SK-N-SH (cell line): ENCODE data around the gene MYH1. TPM values are rescaled to one million over a fixed set of nuclear protein-coding genes. Genes with fewer than 3 reads are reported as not detected.

Experiments
- CTCF ChIA-PET: fragments of 300-600, 350-600 bp; formaldehyde crosslinking; extraction: SDS; loops from one replicate; lab custom pipeline; 2021; lab: Yijun Ruan, JAX
- POLR2A ChIA-PET: fragments of 350-600 bp; sonication (Branson Sonifier 250); formaldehyde crosslinking; extraction: SDS; loops from one replicate; lab custom pipeline; 2020; ENCODE audit warnings: antibody characterized with exemption, inconsistent platforms; lab: Yijun Ruan, JAX
- DNase-seq: peaks from one replicate; pipeline ENCODE4 v3.0.0; 2012
- H2AFZ ChIP-seq: fragments of 200-600 bp; sonication (generic); 2 replicates; pipeline ENCODE4 v1.8.1; 2016; ENCODE audit warnings: antibody characterized with exemption, mild to moderate bottlenecking, low read depth
- H3F3A ChIP-seq: fragments of 200-600 bp; sonication (generic); replicated peaks from 2 replicates; pipeline ENCODE3; 2016; ENCODE audit warnings: antibody characterized with exemption, mild to moderate bottlenecking; ENCODE audit not compliant: insufficient read depth
- H3K27ac ChIP-seq, 2 experiments: fragments of 200-500 bp in 1 of 2; fragments of 200-600 bp in 1 of 2; sonication (Bioruptor generic) in 1 of 2; sonication (generic), shearing (Covaris generic) in 1 of 2; 2 replicates each; pipeline versions ENCODE4 v1.5.1 to v1.6.1; 2014 to 2016; ENCODE audit warnings: low read depth in 2 of 2, inconsistent platforms in 1 of 2, low read length in 1 of 2, mild to moderate bottlenecking in 1 of 2, mixed read lengths in 1 of 2
- H3K27me3 ChIP-seq: fragments of 200-600 bp; sonication (generic), shearing (Covaris generic); 2 replicates; pipeline ENCODE4 v1.6.1; 2016; ENCODE audit warnings: mixed run types; ENCODE audit not compliant: insufficient read depth
- H3K36me3 ChIP-seq, 2 experiments: fragments of 200-500 bp in 1 of 2; fragments of 200-600 bp in 1 of 2; sonication (Bioruptor generic) in 1 of 2; sonication (generic) in 1 of 2; replicated peaks in 1 of 2; 2 replicates each; pipeline versions ENCODE3 to v1.5.1; 2014 to 2016; ENCODE audit warnings: low read length in 1 of 2, mild to moderate bottlenecking in 1 of 2; ENCODE audit not compliant: insufficient read depth in 2 of 2, control insufficient read depth in 1 of 2
- H3K4me1 ChIP-seq, 2 experiments: fragments of 200-500 bp in 1 of 2; fragments of 200-600 bp in 1 of 2; sonication (Bioruptor generic) in 1 of 2; sonication (generic), shearing (Covaris generic) in 1 of 2; 2 replicates each; pipeline versions ENCODE4 v1.5.1 to v1.6.1; 2014 to 2016; ENCODE audit warnings: low read depth in 1 of 2, low read length in 1 of 2, mixed run types in 1 of 2; ENCODE audit not compliant: insufficient read depth in 2 of 2, control insufficient read depth in 1 of 2
- H3K4me2 ChIP-seq: fragments of 200-600 bp; sonication (generic), shearing (Covaris generic); 2 replicates; pipeline ENCODE4 v1.6.1; 2017; ENCODE audit warnings: mixed run types
- H3K4me3 ChIP-seq, 2 experiments: fragments of 200-500 bp in 1 of 2; fragments of 200-600 bp in 1 of 2; sonication (Bioruptor generic) in 1 of 2; sonication (generic), shearing (Covaris generic) in 1 of 2; 2 replicates each; pipeline versions ENCODE4 v1.5.1 to v1.8.1; 2014 to 2016; ENCODE audit warnings: low read depth in 2 of 2, inconsistent platforms in 1 of 2, low read length in 1 of 2, mild to moderate bottlenecking in 1 of 2, mixed read lengths in 1 of 2, moderate library complexity in 1 of 2
- H3K79me2 ChIP-seq: fragments of 200-600 bp; sonication (generic); 2 replicates; pipeline ENCODE4 v1.8.1; 2017; ENCODE audit warnings: mild to moderate bottlenecking; ENCODE audit not compliant: insufficient read depth
- H3K9ac ChIP-seq: fragments of 200-600 bp; sonication (generic); 2 replicates; pipeline ENCODE4 v1.6.1; 2017; ENCODE audit warnings: mixed run types
- H3K9me2 ChIP-seq: fragments of 200-600 bp; sonication (generic); 2 replicates; pipeline ENCODE4 v1.6.1; 2017; ENCODE audit warnings: mixed run types
- H3K9me3 ChIP-seq: fragments of 200-600 bp; sonication (generic); 2 replicates; pipeline ENCODE4 v1.6.1; 2017; ENCODE audit warnings: mixed run types, mild to moderate bottlenecking, moderate library complexity
- H4K20me1 ChIP-seq: fragments of 200-600 bp; sonication (generic); 2 replicates; pipeline ENCODE4 v1.6.1; 2017; ENCODE audit warnings: mild to moderate bottlenecking, mixed run types; ENCODE audit not compliant: insufficient read depth
- ELF1 ChIP-seq: IDR thresholded peaks from 2 replicates; pipeline ENCODE4 v1.4.0; 2012
- FOSL2 ChIP-seq: IDR thresholded peaks from 2 replicates; pipeline ENCODE4 v1.4.0; 2012; ENCODE audit warnings: low read depth, mild to moderate bottlenecking, moderate library complexity, borderline replicate concordance
- GATA2 ChIP-seq: sonication (generic); formaldehyde crosslinking; IDR thresholded peaks from 2 replicates; pipeline ENCODE4 v1.5.0; 2020; ENCODE audit warnings: mild to moderate bottlenecking, missing genetic modification reagents
- MEF2A ChIP-seq: IDR thresholded peaks from 2 replicates; pipeline ENCODE4 v1.4.0; 2012; ENCODE audit warnings: low read depth, borderline replicate concordance
- NFIC ChIP-seq: IDR thresholded peaks from 2 replicates; pipeline ENCODE4 v1.4.0; 2012; ENCODE audit warnings: borderline replicate concordance
- NRF1 ChIP-seq: IDR thresholded peaks from 2 replicates; pipeline ENCODE4 v1.6.1; 2012; ENCODE audit warnings: low read depth, mild to moderate bottlenecking, low read length
- POLR2AphosphoS5 ChIP-seq: IDR thresholded peaks from 2 replicates; pipeline ENCODE4 v1.6.1; 2012; ENCODE audit warnings: low read depth, low read length
- RAD21 ChIP-seq: IDR thresholded peaks from 2 replicates; pipeline ENCODE4 v1.6.1; 2012; ENCODE audit warnings: mild to moderate bottlenecking, low read length
- RCOR1 ChIP-seq: fragments of 150-350 bp; IDR thresholded peaks from 2 replicates; pipeline ENCODE4 v1.6.1; 2017; ENCODE audit warnings: antibody characterized with exemption, low read length
- RFX5 ChIP-seq: IDR thresholded peaks from 2 replicates; pipeline ENCODE4 v1.6.1; 2012; ENCODE audit warnings: mild to moderate bottlenecking, improper control_type of control experiment, low read length
- SMC3 ChIP-seq: IDR thresholded peaks from 2 replicates; pipeline ENCODE4 v1.6.1; 2012; ENCODE audit warnings: low read depth, low read length, improper control_type of control experiment
- TAF1 ChIP-seq: IDR thresholded peaks from 2 replicates; pipeline ENCODE4 v1.6.1; 2012; ENCODE audit warnings: low read depth, mild to moderate bottlenecking, low read length, moderate library complexity, borderline replicate concordance
- TEAD4 ChIP-seq: IDR thresholded peaks from 2 replicates; pipeline ENCODE4 v1.4.0; 2012; ENCODE audit warnings: mild to moderate bottlenecking, borderline replicate concordance; ENCODE audit not compliant: insufficient read depth
- WGBS: methylation state at CpG from one replicate; pipeline ENCODE4 v1.1.6; 2017; ENCODE audit warnings: low lambda C conversion rate; 5-methylcytosine and 5-hydroxymethylcytosine counted together
- polyA plus RNA-seq, 3 experiments: library from polyadenylated mRNA; depleted of rRNA; stranded (reverse); fragments of >200 nt; gene quantifications; 2 replicates each; pipeline ENCODE4 v1.2.3, GENCODE V29; 2012
- TF ChIP-seq, protein P1 (sequence below): IDR thresholded peaks from 2 replicates; pipeline ENCODE4; 2012
- TF ChIP-seq, protein P2 (sequence below): fragments of 150-350 bp; IDR thresholded peaks from 2 replicates; pipeline ENCODE4 v1.6.1; 2016; ENCODE audit warnings: mild to moderate bottlenecking, low read depth, low read length
- TF ChIP-seq, protein P3 (sequence below): fragments of 200-600 bp; sonication (generic); IDR thresholded peaks from 2 replicates; pipeline ENCODE4 v1.6.1; 2017; ENCODE audit warnings: antibody characterized with exemption, mild to moderate bottlenecking, moderate library complexity

MYH1 gene
- polyA plus RNA-seq, 1 of the 3 experiments (the other 2 are of a cell fraction): 0.03 TPM

DNA sequence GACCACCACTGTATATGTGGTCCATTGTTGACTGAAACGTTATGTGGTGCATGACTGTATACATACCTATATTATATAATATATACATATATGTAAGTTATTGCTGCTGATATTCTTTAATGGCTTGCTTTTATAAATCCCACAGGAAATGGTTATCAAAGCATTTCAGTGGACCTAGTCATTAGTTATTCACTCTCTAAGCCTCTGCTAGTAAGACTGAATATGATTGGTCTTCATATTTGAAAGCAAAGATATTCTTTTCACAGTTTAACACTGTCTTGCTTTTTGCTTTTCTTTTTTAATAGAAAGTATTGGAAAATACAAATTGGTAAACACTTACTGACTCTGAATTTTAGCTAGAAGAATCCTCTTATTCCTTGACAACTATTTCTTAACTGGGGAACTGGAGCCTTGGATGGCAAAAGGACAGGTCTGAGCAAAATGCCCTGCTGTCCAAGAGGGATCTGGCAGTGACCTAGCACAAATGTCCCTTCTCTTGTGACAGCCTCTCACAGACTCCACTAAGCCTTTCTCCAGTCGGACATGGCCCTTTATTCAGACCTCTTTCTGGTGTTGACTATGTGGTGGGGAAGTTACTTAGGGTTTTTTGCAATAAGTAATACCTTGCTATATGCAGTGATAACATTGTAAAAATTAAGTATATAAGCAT lies 45.8 kb upstream of the MYH1 start:
- Histone ChIP-seq H3K79me2 (no peaks in the 10 kb centered on the region), H4K20me1 (no peaks in the 10 kb centered on the region), H3K9me2 (no peaks in the 10 kb centered on the region), H3K36me3 (no peaks in the 10 kb centered on the region), H3K4me3 (no peak overlapping the region), H3K9ac (no peak overlapping the region), H3K9me3 (no peaks in the 10 kb centered on the region), H3F3A (no peaks in the 10 kb centered on the region), H3K27me3 (no peaks in the 10 kb centered on the region), H3K4me1 (no peaks in the 10 kb centered on the region), H3K27ac (no peak overlapping the region), H2AFZ (no peak overlapping the region), H3K4me2 (no peak overlapping the region)
- TF ChIP-seq, protein P1, sequence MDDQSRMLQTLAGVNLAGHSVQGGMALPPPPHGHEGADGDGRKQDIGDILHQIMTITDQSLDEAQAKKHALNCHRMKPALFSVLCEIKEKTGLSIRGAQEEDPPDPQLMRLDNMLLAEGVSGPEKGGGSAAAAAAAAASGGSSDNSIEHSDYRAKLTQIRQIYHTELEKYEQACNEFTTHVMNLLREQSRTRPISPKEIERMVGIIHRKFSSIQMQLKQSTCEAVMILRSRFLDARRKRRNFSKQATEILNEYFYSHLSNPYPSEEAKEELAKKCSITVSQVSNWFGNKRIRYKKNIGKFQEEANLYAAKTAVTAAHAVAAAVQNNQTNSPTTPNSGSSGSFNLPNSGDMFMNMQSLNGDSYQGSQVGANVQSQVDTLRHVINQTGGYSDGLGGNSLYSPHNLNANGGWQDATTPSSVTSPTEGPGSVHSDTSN: no peak
- TF ChIP-seq NRF1: no peak
- TF ChIP-seq RCOR1: no peak
- TF ChIP-seq FOSL2: no peak
- TF ChIP-seq SMC3: no peak
- TF ChIP-seq POLR2AphosphoS5: no peak
- no peak for TF ChIP-seq RFX5
- no peak for TF ChIP-seq ELF1
- no peak for TF ChIP-seq TAF1
- ChIA-PET POLR2A (no interaction called here), CTCF (no interaction called here)
- 0% methylated on average over 2 of the region's 2 CpGs for WGBS
- DNase-seq: no peak

DNA sequence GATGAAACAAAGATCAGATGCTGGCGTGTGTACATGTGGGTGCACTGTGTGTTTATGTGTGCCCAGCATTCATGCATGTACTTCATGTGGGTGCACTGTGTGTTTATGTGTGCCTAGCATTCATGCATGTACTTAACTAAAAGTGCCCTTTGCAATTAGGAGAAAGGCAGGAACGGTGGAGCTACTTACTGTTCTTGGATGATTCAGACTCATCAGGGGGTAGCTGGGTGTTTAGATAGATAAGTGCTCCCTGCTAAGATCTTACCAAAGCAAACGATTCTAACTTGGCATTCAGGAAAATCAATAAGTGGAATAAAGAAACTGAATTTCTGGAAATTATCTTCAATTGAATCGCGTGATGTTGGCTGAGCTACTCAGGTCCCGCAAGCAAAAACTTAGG lies 39.7 kb upstream of the MYH1 start:
- no peak for DNase-seq
- no peaks in the 10 kb centered on the region for H3K36me3 ChIP-seq
- ChIA-PET CTCF (no interaction called here), POLR2A (no interaction called here)
- no peaks in the 10 kb centered on the region for H3K27me3 ChIP-seq
- H2AFZ ChIP-seq: no peak overlapping the region
- no peak overlapping the region for H3K4me2 ChIP-seq
- TF ChIP-seq TEAD4 (no peak), RFX5 (no peak), NFIC (no peak), MEF2A (no peak), RAD21 (no peak), GATA2 (CRISPR knock-in tag) (no peak)
- TF ChIP-seq, protein P2, sequence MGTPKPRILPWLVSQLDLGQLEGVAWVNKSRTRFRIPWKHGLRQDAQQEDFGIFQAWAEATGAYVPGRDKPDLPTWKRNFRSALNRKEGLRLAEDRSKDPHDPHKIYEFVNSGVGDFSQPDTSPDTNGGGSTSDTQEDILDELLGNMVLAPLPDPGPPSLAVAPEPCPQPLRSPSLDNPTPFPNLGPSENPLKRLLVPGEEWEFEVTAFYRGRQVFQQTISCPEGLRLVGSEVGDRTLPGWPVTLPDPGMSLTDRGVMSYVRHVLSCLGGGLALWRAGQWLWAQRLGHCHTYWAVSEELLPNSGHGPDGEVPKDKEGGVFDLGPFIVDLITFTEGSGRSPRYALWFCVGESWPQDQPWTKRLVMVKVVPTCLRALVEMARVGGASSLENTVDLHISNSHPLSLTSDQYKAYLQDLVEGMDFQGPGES: no peak
- TF ChIP-seq, protein P3, sequence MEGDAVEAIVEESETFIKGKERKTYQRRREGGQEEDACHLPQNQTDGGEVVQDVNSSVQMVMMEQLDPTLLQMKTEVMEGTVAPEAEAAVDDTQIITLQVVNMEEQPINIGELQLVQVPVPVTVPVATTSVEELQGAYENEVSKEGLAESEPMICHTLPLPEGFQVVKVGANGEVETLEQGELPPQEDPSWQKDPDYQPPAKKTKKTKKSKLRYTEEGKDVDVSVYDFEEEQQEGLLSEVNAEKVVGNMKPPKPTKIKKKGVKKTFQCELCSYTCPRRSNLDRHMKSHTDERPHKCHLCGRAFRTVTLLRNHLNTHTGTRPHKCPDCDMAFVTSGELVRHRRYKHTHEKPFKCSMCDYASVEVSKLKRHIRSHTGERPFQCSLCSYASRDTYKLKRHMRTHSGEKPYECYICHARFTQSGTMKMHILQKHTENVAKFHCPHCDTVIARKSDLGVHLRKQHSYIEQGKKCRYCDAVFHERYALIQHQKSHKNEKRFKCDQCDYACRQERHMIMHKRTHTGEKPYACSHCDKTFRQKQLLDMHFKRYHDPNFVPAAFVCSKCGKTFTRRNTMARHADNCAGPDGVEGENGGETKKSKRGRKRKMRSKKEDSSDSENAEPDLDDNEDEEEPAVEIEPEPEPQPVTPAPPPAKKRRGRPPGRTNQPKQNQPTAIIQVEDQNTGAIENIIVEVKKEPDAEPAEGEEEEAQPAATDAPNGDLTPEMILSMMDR: no peak
- no peaks in the 10 kb centered on the region for H3K9me2 ChIP-seq
- H3K27ac ChIP-seq: no peak overlapping the region; a peak in 1 of 4 replicates
- H3K9me3 ChIP-seq: no peaks in the 10 kb centered on the region
- H3K9ac ChIP-seq: no peak overlapping the region
- 2% methylated on average over 6 of the region's 6 CpGs for WGBS
- no peaks in the 10 kb centered on the region for H3F3A ChIP-seq
- H3K79me2 ChIP-seq: no peaks in the 10 kb centered on the region
- H4K20me1 ChIP-seq: no peaks in the 10 kb centered on the region
- no peak overlapping the region for H3K4me3 ChIP-seq
- H3K4me1 ChIP-seq: no peaks in the 10 kb centered on the region
